Activated CD4-positive, alpha-beta T cell treated with anti-CD3 and anti-CD28 coated beads, Interleukin-2, amount 10 ng/mL, durations not matched to agents 24 days and 14 days (primary cell): Measurements from ENCODE around the gene NBPF11. TPM values are rescaled to one million over a fixed set of nuclear protein-coding genes. Genes with fewer than 3 reads are reported as not detected.
"Not testable (repeated sequence)": the region's sequence is repeated elsewhere in the genome, so short reads cannot be mapped to it uniquely, and the experiment has no call there.

ENCODE experiments used
- DNase-seq: peaks from one replicate; pipeline ENCODE4 v3.0.0; 2022
- H3K27ac Mint-ChIP-seq: one replicate; pipeline ENCODE4 v1.8.0; 2022; ENCODE audit warnings: mild to moderate bottlenecking, mixed read lengths
- H3K27me3 Mint-ChIP-seq: one replicate; pipeline ENCODE4 v1.8.0; 2022; ENCODE audit warnings: mixed read lengths
- H3K36me3 Mint-ChIP-seq: one replicate; pipeline ENCODE4 v1.8.0; 2022; ENCODE audit warnings: low read depth, mild to moderate bottlenecking, mixed read lengths
- H3K4me1 Mint-ChIP-seq: one replicate; pipeline ENCODE4 v1.8.0; 2021; ENCODE audit warnings: mixed read lengths
- H3K4me3 Mint-ChIP-seq: one replicate; pipeline ENCODE4 v1.8.0; 2022; ENCODE audit warnings: mild to moderate bottlenecking, moderate library complexity, mixed read lengths
- H3K9me3 Mint-ChIP-seq: one replicate; pipeline ENCODE4 v1.8.0; 2021; ENCODE audit warnings: mixed read lengths
- intact Hi-C: fragments of 100-400 bp; cut with micrococcal nuclease; formaldehyde crosslinking; loops from one replicate; pipeline ENCODE4 v1.15.1; 2023
- total RNA-seq: library from RNA; stranded (reverse); gene quantifications from 2 replicates; pipeline ENCODE4 v1.2.3, GENCODE V29; 2022

Gene NBPF11
- total RNA-seq, 1 donor from 2014 or later: 10.5 TPM

DNA sequence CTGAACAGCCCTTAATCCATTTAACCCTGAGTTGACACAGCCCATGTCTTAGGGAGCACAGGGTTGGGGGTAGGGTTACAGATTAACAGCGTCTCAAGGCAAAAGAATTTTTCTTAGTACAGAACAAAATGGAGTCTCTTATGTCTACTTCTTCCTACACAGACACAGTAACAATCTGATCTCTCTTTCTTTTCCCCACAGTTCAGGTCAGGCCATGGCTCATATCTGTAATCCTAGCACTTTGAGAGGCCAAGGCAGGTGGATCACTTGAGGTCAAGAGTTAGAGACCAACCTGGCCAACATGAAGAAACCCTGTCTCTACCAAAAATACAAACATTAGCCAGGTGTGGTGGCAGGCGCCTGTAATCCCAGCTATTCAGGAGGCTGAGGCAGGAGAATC is 13.5 kb downstream of the NBPF11 start:
- H3K36me3 Mint-ChIP-seq, H3K4me1 Mint-ChIP-seq, H3K4me3 Mint-ChIP-seq, H3K27ac Mint-ChIP-seq, H3K27me3 Mint-ChIP-seq, H3K9me3 Mint-ChIP-seq, DNase-seq, intact Hi-C loops: not testable (repeated sequence)

DNA sequence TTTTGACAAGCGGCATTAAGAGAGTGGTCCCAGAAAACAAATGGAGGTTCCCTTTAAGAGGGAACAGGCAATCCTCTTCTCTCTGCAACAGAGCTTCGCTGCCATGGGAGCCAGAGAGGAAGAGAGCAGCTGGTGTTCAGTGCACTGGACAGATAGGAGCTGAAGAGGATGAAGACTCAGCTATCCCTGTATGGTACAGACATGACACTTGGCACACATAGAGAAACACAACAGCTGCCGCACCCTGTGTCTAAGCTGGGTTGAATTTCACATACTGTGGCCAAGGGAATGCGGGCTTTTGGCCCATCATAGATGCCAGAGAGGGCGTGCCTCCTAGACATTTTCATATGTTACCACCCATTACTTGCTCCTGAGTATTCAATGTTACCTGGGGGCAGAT is 29.7 kb downstream of the NBPF11 start:
- H3K4me1 Mint-ChIP-seq: not testable (repeated sequence)

DNA sequence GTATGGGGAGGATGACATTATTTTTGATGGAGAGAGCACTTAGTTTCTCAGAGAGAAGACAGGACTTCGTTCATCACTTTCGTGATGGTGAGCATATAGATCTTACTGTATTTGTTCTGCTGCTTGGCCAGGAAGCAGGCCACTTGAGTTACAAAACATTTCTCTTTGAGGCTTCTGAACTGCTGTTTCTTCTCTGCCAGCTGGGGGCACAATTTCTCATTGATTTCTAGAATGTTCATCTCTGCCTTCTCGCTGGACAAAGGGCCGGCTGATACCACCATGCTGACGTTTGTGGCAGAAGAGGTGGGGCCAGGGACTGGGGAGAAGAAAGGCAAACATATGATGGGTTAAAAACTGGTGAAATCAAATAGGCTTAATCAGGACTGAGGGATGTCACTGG is 31.7 kb downstream of the NBPF11 start:
- H3K9me3 Mint-ChIP-seq, H3K36me3 Mint-ChIP-seq, intact Hi-C loops, H3K27ac Mint-ChIP-seq, H3K4me1 Mint-ChIP-seq, H3K4me3 Mint-ChIP-seq, H3K27me3 Mint-ChIP-seq: not testable (repeated sequence)
- peak; percentile 58 for DNase-seq

More for the DNA sequence above, 29.7 kb downstream of the NBPF11 start:
- intact Hi-C loops, DNase-seq, H3K36me3 Mint-ChIP-seq, H3K27me3 Mint-ChIP-seq, H3K27ac Mint-ChIP-seq, H3K9me3 Mint-ChIP-seq, H3K4me3 Mint-ChIP-seq: not testable (repeated sequence)

DNA sequence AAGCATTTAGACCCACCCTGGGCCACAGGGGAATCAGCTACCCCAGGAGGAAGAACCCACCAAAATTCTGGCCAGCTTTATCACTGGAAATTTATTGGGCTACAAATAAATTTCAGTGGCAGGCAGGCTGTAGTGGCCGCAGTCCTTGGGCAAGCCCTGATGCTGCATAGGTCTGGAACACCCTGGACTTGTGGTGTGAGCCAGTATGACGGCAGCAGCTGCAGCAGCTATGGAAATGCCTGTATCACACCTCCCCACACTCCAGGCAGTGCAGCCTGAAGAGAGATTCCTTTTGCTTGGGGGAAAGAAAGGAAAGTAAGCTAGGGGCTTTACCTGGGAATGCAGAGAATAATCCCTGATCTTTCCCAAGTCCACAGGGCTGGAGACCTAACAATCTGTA is 56.3 kb downstream of the NBPF11 start:
- H3K9me3 Mint-ChIP-seq, intact Hi-C loops: not testable (repeated sequence)

DNA sequence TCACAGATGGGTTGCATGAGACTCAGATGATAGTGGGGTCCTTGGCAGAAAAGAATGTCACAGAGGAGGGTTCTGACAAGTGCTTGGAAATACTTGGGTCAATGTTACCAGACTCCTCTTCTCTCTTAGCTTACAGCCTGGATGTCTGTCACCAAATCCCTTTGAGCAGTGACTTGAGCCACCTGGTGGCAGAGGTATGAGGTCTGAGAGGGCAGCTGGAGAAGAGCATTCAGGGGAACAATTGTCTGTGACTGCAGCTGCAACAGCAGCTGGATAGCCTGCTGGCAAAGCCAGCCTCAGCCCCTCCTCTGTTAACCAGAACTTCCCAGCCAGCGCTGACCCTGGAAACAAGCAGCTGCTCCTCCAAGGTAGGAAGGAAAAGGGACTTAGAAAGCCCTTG is 65.9 kb downstream of the NBPF11 start:
- H3K4me1 Mint-ChIP-seq, H3K27me3 Mint-ChIP-seq, H3K4me3 Mint-ChIP-seq, H3K27ac Mint-ChIP-seq, DNase-seq, intact Hi-C loops, H3K9me3 Mint-ChIP-seq, H3K36me3 Mint-ChIP-seq: not testable (repeated sequence)

More for the DNA sequence above, 56.3 kb downstream of the NBPF11 start:
- not testable (repeated sequence) for DNase-seq, H3K4me3 Mint-ChIP-seq, H3K27ac Mint-ChIP-seq, H3K36me3 Mint-ChIP-seq, H3K4me1 Mint-ChIP-seq
- H3K27me3 Mint-ChIP-seq: peaks cover 12% of the 10 kb centered on the region

DNA sequence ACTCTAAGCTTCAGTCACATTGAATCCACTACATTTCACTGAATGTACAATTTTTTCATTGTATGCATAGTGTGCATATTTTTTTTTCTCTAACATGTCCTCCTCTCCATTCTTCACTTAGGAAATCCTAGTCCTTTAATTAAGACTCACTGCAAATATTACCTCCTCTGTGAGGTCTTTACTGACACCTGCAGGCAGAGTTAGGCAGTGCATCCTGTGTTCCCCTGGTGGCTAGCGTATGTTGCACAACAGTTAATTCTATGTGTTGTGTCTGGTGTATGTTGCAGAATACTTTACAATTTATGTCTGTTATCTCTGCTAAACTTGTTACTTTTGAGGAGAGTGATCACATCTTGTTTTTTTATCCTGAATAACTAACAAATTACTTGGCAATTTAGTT is 70.9 kb downstream of the NBPF11 start:
- DNase-seq, H3K27ac Mint-ChIP-seq, H3K4me3 Mint-ChIP-seq, intact Hi-C loops, H3K9me3 Mint-ChIP-seq, H3K27me3 Mint-ChIP-seq, H3K4me1 Mint-ChIP-seq, H3K36me3 Mint-ChIP-seq: not testable (repeated sequence)

GRCh38 chr1:148078632-148079519 is 73.2 kb downstream of the NBPF11 start:
- H3K9me3 Mint-ChIP-seq, DNase-seq, H3K4me3 Mint-ChIP-seq, H3K27ac Mint-ChIP-seq, H3K4me1 Mint-ChIP-seq, H3K36me3 Mint-ChIP-seq, H3K27me3 Mint-ChIP-seq, intact Hi-C loops: not testable (repeated sequence)

DNA sequence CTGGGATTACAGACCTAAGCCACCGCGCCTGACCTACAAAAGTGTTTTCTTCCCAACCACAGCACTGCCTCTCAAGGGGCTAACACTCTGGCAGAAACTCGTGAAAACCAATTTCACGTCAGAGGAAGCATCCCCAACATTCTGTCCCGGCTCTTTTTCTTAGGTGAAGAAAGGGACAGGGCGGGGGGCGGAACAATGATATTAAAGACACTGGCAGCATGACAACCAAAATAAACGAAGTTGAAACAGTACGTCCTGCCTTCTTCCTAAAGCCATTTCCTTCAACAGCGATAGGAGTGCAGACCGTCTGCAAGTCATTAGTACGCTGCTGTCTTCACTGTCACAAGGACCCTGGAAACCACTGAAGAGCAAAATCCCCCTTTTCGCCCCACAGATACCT is 74.0 kb downstream of the NBPF11 start:
- H3K4me1 Mint-ChIP-seq, DNase-seq, intact Hi-C loops, H3K27me3 Mint-ChIP-seq, H3K36me3 Mint-ChIP-seq, H3K4me3 Mint-ChIP-seq, H3K27ac Mint-ChIP-seq, H3K9me3 Mint-ChIP-seq: not testable (repeated sequence)

DNA sequence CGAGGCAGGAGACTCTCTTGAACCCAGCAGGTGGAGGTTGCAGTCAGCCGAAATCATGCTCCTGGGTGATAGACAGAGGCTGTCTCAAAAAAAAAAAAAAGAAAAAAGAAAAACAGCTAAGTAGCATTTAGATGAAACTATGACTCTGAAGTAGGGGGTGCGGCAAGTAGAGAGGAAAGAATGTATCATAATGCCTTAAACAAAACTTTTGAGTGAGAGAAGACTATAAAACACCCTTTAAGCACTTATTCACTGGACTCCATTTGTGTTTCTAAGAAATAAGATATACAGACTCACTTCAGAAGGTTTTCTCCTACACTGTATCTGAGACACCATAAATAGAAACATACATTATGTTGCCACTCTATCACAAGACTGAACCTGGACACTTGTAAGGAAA is 74.6 kb downstream of the NBPF11 start:
- H3K36me3 Mint-ChIP-seq, H3K27ac Mint-ChIP-seq, H3K4me3 Mint-ChIP-seq, H3K27me3 Mint-ChIP-seq, H3K9me3 Mint-ChIP-seq, H3K4me1 Mint-ChIP-seq, DNase-seq, intact Hi-C loops: not testable (repeated sequence)

GRCh38 chr1:148073392-148073791 is 78.7 kb downstream of the NBPF11 start:
- H3K4me1 Mint-ChIP-seq, H3K4me3 Mint-ChIP-seq, intact Hi-C loops, H3K36me3 Mint-ChIP-seq, H3K27ac Mint-ChIP-seq, DNase-seq, H3K9me3 Mint-ChIP-seq, H3K27me3 Mint-ChIP-seq: not testable (repeated sequence)

DNA sequence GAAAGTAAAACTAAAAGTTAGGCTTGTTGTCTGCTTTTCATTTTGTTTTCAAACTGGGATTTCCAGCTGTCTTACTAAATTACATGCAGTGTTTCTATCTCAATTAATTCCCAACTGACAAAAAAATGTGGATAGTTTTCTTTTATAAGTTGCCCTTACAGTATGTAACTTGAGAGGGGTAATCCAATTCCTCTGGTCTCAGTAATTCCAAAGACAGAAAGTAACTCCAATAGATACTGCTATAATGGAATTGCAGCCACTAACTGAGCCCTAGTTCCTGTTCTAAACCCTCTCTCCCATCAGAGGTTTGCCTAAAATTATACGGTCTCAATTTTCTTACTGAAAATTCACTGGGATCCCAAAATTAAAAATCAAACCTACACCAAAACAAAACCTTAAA is 83.5 kb downstream of the NBPF11 start:
- intact Hi-C loops, H3K27ac Mint-ChIP-seq, H3K9me3 Mint-ChIP-seq, H3K27me3 Mint-ChIP-seq, H3K4me3 Mint-ChIP-seq, H3K4me1 Mint-ChIP-seq, DNase-seq, H3K36me3 Mint-ChIP-seq: not testable (repeated sequence)

DNA sequence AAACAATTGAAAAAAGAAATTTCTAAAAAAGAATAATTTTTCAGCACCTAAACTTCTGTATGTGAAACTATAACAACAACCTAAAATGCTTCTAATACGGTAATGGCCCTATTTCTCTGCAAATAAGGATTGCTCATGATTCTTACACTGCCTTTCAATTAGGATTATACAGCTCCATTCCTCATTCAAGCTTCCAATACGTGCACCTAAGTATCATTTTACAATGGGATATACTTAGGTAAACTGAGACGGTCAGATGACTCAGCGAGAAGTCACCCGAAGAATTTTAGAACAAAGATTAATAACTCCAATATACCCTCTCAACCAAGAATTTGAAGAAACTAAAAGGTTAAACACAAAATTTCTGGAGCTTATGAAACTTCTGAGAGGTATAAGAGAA is 83.9 kb downstream of the NBPF11 start:
- H3K36me3 Mint-ChIP-seq, intact Hi-C loops, DNase-seq, H3K4me1 Mint-ChIP-seq, H3K27me3 Mint-ChIP-seq, H3K9me3 Mint-ChIP-seq, H3K4me3 Mint-ChIP-seq, H3K27ac Mint-ChIP-seq: not testable (repeated sequence)

DNA sequence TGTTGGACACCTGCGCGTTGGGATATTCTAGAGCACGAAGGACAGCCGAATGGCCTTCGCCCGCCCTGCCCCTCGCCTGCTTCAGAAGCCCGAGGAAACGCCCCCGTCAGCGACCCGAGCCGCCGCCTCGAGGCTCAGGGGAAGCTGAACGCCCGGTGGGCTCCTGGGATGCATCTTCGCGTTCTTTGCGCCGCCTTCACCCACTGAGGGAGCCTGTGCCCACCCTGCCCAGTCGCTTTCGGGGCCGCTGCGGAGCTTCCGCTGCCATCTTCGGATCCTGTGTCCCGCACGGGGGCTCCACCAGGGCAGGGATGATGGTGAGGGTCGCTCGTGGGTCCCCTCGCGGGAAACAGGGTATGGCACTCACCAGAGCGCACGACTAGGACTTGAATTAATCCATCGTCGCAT is 91.8 kb downstream of the NBPF11 start:
- H3K27ac Mint-ChIP-seq, intact Hi-C loops, H3K9me3 Mint-ChIP-seq, H3K4me1 Mint-ChIP-seq, H3K36me3 Mint-ChIP-seq: not testable (repeated sequence)
- H3K27me3 Mint-ChIP-seq: peaks cover 13% of the 10 kb centered on the region
- peak overlapping the region; percentile 64 for H3K4me3 Mint-ChIP-seq
- DNase-seq: peak; percentile 58

- DNase-seq, intact Hi-C loops, H3K4me1 Mint-ChIP-seq, H3K36me3 Mint-ChIP-seq, H3K27ac Mint-ChIP-seq, H3K9me3 Mint-ChIP-seq, H3K4me3 Mint-ChIP-seq: not testable (repeated sequence)
- H3K27me3 Mint-ChIP-seq: peaks cover 13% of the 10 kb centered on the region
Measured at GRCh38 chr1:148057384-148057783, 94.7 kb downstream of the NBPF11 start.
